ENCODE results near the gene PRPF31. TPM values are rescaled to one million over a fixed set of nuclear protein-coding genes. Genes with fewer than 3 reads are reported as not detected.
A peak's percentile ranks its signal among the peaks of the same experiment; 100 is the strongest.

Gene PRPF31
- total RNA-seq, 1 donor from 2014 or later, result 68.3 TPM

GRCh38 chr19:54156490-54156889 is 40.9 kb downstream of the PRPF31 start:
- no peak for TF ChIP-seq CTCF (IDR thresholded peaks at IDR 0.05; ENCODE audit: insufficient read depth, low read length, poor library complexity, severe bottlenecking)
- H3K4me3 ChIP-seq (ENCODE audit: low read depth, low read length), result no peak overlapping the region
- no peak for DNase-seq (ENCODE audit: low read depth)
- H3K36me3 ChIP-seq (ENCODE audit: control insufficient read depth, insufficient read depth, low read length), result peaks cover 4% of the 10 kb centered on the region
- no peaks in the 10 kb centered on the region for H3K27me3 ChIP-seq (ENCODE audit: control insufficient read depth, insufficient read depth, low read length)

DNA sequence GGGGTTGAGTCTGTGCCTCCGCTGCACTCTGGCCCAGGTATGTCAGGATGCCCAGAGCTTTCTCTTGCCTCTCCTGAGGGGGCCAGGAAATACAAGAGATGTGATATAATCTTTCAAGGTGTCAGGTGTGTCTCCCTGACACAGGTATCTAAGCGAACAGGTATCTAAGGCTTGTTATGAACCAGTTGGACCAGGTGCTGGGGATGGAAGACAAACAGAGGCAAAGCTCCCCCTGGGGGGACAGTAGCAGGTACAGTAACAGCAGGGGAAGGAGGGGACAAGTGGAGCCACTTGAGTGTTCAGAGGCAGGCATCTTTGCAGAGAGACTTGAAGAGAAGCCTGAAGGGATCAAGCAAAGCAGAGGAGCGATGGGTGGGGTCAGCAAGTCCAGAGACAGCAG is 41.4 kb downstream of the PRPF31 start:
- TF ChIP-seq CTCF (IDR thresholded peaks at IDR 0.05; ENCODE audit: insufficient read depth, low read length, poor library complexity, severe bottlenecking), result no peak
- Histone ChIP-seq H3K36me3 (ENCODE audit: control insufficient read depth, insufficient read depth, low read length) (peaks cover 4% of the 10 kb centered on the region), H3K27me3 (ENCODE audit: control insufficient read depth, insufficient read depth, low read length) (no peaks in the 10 kb centered on the region), H3K4me3 (ENCODE audit: low read depth, low read length) (no peak overlapping the region)
- DNase-seq (ENCODE audit: low read depth), result no peak

DNA sequence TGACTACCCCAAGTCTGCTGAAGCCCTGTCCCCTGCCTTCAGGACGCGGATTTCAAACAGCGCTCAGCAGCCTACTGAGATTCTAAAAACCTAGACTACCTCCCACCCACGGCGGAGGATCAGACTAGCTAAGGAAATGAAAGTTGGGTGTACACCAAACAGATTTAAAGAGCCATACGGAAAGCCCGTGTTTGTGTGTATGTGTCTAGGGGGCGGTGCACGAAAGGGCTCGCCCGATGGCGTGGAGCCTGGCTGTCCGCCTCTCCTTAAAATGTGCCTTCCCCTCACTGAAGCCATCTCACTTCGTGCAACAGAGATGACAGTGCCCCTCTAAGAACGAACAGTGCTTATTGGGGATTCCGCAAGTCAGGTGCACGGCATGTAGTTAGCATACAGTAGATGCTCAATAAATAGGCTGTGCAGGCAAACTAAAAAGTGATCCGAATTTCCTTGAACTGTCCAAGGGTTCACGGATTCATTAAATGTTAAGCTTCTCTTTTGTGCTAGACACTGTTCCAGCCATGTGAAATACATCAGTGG is 43.3 kb downstream of the PRPF31 start:
- TF ChIP-seq CTCF (IDR thresholded peaks at IDR 0.05; ENCODE audit: insufficient read depth, low read length, poor library complexity, severe bottlenecking), result no peak
- H3K4me3 ChIP-seq (ENCODE audit: low read depth, low read length), result peak overlapping the region; percentile 90
- no peak for DNase-seq (ENCODE audit: low read depth)

DNA sequence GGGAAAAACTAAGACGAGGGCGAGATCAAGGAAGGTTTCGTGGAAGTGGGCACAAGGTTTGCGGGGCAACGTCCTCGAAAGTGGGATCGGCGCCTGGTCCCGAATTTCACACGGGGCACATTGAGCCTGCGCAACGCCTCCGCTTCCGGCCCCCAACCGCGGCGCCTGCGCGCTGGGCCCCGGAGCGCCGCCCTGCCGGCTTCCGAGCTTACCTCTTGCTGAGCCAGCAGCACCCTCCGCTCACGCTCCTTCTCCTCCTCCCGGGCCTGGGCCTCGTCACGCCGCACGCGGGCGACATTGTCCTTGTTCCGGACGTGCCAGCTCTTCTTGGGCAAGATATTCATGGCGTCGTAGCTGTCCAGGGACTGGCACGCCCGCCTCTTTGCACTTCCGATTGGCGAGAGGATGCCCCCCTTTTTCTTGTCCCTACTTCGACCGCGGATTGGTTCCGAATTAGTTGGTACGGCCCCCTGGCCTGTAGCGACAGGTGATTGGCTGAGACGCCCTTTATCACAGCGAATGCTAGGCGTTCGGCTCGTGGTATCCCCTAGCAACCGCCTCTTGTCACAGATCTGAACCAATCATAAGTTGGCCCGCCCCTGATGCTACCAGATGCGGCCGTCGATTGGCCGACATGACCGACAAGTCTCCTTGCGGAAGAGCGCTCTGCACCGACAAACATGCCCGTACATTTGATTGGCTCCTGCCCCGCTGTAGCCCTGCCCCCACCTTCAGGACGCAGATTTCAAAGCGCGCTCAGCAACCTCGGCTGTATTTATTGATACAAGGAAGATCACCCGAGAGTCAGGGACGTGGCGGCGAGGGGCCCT is 44.0 kb downstream of the PRPF31 start, which contains the start of gene LENG1:
Gene LENG1, minus strand, starts transcription at position 370 of the 830 bp plus-strand sequence. Its CDS starts 26 bp downstream, at position 344.
- peak; percentile 100 for DNase-seq (ENCODE audit: low read depth)
- peak; percentile 14 for TF ChIP-seq CTCF (IDR thresholded peaks at IDR 0.05; ENCODE audit: insufficient read depth, low read length, poor library complexity, severe bottlenecking)
- peaks cover 4% of the 10 kb centered on the region for H3K27me3 ChIP-seq (ENCODE audit: control insufficient read depth, insufficient read depth, low read length)
- no peaks in the 10 kb centered on the region for H3K36me3 ChIP-seq (ENCODE audit: control insufficient read depth, insufficient read depth, low read length)
- H3K4me3 ChIP-seq (ENCODE audit: low read depth, low read length), result peak within 1 kb of the TSS; percentile 90

More for the DNA sequence above, 43.3 kb downstream of the PRPF31 start:
- peaks cover under 1% of the 10 kb centered on the region for H3K36me3 ChIP-seq (ENCODE audit: control insufficient read depth, insufficient read depth, low read length)
- no peaks in the 10 kb centered on the region for H3K27me3 ChIP-seq (ENCODE audit: control insufficient read depth, insufficient read depth, low read length)

- DNase-seq (ENCODE audit: low read depth), result no peak
- Histone ChIP-seq H3K36me3 (ENCODE audit: control insufficient read depth, insufficient read depth, low read length) (no peaks in the 10 kb centered on the region), H3K4me3 (ENCODE audit: low read depth, low read length) (peak overlapping the region; percentile 61), H3K27me3 (ENCODE audit: control insufficient read depth, insufficient read depth, low read length) (peaks cover 5% of the 10 kb centered on the region)
- no peak for TF ChIP-seq CTCF (IDR thresholded peaks at IDR 0.05; ENCODE audit: insufficient read depth, low read length, poor library complexity, severe bottlenecking)
Observed at GRCh38 chr19:54160182-54160811, 44.7 kb downstream of the PRPF31 start.

All from kidney epithelial cell (primary cell).